CD4-positive, alpha-beta T cell treated with Interleukin-4 for 1 hour (primary cell): ENCODE measurements around the gene ESYT1.
A peak's percentile ranks its signal among the peaks of the same experiment; 100 is the strongest.

Experiments
- DNase-seq, 2 donors: peaks; one replicate each; pipeline ENCODE4 v3.0.0-alpha.2; 2020 to 2022

ESYT1 gene, protein sequence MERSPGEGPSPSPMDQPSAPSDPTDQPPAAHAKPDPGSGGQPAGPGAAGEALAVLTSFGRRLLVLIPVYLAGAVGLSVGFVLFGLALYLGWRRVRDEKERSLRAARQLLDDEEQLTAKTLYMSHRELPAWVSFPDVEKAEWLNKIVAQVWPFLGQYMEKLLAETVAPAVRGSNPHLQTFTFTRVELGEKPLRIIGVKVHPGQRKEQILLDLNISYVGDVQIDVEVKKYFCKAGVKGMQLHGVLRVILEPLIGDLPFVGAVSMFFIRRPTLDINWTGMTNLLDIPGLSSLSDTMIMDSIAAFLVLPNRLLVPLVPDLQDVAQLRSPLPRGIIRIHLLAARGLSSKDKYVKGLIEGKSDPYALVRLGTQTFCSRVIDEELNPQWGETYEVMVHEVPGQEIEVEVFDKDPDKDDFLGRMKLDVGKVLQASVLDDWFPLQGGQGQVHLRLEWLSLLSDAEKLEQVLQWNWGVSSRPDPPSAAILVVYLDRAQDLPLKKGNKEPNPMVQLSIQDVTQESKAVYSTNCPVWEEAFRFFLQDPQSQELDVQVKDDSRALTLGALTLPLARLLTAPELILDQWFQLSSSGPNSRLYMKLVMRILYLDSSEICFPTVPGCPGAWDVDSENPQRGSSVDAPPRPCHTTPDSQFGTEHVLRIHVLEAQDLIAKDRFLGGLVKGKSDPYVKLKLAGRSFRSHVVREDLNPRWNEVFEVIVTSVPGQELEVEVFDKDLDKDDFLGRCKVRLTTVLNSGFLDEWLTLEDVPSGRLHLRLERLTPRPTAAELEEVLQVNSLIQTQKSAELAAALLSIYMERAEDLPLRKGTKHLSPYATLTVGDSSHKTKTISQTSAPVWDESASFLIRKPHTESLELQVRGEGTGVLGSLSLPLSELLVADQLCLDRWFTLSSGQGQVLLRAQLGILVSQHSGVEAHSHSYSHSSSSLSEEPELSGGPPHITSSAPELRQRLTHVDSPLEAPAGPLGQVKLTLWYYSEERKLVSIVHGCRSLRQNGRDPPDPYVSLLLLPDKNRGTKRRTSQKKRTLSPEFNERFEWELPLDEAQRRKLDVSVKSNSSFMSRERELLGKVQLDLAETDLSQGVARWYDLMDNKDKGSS

DNA sequence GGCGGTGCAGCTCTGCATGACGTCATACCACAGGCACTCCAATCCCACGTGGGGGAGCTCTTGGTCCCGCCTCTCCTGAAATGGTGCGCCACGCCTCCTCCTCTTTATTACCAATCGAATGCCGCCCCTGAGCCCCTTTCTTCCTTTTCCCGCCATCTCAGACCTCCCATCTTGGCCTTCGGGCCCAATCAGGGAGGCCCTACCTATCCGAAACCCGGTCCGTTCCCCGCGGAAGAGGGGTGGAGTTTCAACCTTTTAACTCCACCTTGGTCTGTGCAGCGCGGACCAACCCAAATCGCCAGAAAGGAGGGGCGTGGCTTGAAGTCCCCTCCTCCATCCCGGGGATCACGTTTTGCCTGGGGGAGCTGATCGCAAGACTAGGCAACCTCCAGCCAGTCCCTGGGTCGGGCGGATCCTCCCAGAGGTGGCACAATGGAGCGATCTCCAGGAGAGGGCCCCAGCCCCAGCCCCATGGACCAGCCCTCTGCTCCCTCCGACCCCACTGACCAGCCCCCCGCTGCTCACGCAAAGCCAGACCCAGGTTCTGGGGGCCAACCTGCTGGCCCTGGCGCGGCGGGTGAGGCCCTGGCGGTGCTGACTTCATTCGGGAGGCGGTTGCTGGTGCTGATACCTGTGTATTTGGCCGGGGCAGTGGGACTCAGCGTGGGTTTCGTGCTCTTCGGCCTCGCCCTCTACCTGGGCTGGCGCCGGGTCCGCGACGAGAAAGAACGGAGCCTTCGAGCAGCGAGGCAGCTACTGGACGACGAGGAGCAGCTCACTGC, at the start of gene ESYT1:
TSS of gene ESYT1 (plus strand) at position 380 of the 782 bp plus-strand sequence. CDS start at position 433, 53 bp downstream.
- peak; percentile 100 for DNase-seq

DNA sequence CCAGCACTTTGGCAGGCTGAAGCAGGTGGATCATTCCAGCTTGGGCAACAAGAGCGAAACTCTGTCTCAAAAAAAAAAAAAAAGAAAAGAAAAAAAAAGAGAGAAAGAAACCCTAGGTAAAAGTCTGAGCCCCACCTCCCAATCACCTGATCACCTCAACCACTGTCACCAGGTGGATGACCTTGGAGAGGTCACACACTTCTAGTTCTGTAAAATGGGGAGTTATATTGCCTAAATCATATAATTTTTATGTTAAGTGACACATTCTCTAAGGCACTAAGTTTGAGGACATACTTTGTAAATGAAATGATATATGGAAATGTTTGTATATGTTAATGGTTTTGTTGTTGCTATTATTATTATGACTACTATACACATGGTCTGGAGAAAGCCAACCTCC, 49.6 kb upstream of the ESYT1 start:
- DNase-seq = no peak

DNA sequence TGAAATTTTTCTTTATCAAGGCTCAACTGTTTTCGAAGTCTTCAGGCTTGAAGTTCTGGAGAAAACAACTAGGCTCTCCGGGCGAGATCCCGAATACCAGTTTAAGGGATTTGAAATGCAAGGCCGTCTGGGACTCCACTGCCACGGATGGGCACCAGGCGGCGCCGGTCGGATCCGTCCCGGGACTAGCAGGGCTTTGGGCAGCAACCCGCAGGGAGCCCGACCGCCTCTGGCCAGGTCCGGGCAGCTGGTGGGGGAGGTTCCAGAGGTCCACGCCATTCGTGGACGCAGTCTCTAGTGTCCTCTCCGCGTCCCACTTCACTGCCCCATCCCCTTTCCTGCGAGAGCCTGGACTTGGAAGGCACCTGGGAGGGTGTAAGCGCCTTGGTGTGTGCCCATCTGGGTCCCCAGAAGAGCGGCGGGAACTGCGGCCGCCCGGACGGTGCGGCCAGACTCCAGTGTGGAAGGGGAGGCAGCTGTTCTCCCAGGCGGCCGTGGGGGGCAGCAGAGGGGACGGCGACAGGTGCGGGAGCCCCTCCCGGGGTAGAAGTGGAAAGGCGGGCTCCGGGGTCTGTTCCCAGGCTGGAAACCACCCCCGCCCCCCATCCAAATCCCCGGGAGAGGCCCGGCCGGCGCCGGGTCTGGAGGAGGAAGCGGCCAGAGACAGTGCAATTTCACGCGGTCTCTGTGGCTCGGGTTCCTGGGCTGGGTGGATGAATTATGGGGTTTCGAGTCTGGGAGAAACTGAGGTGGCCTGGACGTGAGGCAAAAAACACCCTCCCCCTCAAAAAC, 48.9 kb upstream of the ESYT1 start:
- DNase-seq = peak; percentile 45 to 48

DNA sequence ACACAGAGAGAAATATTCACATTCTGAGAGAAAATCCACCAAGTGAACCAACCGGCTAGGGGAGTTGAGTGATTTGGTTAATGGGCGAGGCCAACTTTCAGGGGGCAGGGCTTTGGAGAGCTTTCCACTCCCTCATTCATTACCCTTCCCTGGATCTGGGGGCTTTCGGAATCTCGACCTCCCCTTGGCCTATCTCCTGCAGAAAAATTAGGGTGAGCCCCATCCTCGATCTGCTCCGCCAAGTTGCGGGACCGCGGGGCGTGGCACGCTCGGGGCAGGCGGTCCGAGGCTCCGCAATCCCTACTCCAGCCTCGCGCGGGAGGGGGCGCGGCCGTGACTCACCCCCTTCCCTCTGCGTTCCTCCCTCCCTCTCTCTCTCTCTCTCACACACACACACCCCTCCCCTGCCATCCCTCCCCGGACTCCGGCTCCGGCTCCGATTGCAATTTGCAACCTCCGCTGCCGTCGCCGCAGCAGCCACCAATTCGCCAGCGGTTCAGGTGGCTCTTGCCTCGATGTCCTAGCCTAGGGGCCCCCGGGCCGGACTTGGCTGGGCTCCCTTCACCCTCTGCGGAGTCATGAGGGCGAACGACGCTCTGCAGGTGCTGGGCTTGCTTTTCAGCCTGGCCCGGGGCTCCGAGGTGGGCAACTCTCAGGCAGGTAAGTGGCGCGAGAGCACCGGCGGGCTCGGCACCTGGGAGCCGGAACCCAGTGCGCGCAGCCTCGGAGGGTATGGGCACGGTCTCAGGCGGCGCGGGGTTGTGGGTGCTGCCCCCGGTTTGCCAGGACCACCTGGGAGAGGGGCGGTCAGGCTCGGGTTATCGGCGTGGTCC, 48.1 kb upstream of the ESYT1 start, which contains the start of gene ERBB3:
TSS of gene ERBB3 (plus strand) at position 443 of the 833 bp plus-strand sequence. CDS start at position 579, 136 bp downstream.
- DNase-seq = peak; percentile 56 to 66

DNA sequence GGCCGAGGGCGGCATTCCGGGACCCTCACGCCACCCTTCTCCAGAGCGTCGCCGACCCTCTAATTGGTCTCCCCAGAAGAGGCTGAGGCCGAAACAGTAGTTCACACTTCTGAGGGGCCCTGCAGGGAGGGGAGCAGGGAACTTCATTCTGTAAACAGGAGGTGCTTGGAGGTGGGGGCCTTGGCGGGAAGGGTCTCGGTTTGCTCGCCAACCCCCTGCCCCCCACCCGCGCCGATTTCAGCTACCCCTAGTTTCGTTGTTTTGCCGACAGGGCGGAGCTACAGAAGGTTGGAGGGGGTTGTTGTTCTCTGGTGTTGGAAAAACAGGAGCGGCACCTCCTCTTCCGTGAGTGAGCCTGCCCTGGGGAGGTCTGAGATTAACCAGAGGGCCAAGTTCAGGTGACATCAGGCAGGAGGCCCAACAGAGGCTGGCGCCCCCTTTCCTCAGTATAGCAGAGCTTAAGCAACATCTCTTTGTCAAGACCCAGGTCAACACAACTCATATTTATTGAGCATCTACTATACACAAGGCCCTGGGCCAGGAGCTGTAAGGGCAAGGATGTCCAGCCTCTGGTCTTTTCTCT, 47.4 kb upstream of the ESYT1 start:
- no peak for DNase-seq

DNA sequence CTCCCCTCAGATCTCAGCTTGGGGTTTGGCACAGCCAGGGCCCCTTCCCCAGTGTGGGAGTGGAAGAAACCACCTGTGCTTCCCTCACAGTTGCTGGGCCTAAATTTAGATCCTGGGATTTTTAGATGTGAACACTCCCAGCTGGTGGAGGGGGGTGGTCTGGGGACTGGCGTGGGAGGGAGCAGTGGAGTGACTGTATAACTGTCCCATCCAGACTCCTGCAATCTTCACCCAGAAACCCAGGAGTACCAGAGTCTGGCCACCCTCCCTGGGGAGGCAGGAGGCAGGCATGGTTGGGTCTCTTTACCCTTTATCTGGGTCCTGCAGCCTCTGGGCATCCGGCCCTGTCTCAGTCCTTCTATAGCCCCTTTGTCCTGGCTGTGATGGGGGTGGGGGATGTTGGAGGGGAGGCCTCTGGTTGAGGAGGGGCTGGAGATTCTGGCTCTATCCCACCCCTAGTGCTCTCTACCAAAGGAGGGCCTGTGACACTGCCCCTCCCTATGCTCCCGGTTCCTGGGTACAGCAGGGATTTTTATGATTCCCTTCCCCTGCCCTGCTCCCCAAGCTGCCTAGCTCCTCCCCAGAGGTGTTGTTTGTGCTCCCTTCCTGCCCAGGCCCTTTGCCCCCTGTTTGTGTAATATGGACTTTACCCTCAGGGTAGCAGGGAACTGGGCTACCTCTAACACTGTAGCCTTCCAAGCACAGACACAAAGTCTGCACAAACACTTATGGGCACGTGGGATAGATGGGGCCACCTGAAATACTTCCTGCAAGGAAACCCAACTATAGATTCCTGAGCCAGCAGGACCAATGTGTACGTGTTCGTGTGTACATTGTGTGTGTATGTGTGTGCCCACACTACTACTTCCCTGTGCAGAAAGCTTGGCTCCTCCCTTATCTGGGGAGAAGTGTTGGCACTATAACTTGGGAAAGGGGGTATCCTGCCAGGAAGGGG, 46.4 kb upstream of the ESYT1 start:
- no peak for DNase-seq

DNA sequence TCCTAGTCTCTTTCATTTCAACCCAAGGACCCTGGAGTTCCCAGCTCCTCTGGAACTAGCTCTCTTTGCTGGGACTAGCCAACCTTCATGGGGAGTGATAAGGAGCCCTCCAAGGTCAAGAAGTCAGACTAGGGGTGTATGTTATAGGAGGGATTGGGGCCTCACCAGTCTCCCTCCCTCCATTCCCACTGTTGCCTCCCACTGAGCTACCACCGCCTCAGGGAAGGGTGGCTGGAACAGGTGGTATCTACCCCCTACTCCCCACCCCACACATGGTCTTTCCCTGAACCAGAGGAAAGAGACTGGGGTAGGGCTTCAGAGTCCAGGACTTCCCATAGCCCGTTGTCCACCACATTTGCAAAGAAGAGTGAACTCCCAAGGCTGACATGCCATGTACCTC, 45.7 kb upstream of the ESYT1 start:
- DNase-seq = no peak

DNA sequence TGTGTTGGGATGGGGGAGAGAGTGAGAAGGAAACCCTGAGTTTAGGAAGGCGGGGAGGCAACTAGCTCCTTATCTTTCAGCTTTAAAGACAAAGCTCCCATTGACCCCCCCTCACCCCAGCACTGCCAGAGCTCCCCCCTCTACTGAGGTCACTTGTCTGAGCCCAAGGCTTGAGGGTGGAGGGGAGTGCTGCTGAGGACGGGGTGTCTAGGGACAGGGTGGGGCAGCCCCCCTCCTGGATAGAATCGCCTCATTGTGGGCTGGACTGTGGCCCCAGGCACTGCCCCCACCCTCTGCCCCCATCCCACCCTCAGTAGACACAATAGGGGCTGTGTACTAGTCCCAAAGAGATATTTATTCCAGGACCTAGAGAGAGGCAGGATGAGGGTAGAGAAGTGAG, 45.1 kb upstream of the ESYT1 start:
- DNase-seq = no peak

DNA sequence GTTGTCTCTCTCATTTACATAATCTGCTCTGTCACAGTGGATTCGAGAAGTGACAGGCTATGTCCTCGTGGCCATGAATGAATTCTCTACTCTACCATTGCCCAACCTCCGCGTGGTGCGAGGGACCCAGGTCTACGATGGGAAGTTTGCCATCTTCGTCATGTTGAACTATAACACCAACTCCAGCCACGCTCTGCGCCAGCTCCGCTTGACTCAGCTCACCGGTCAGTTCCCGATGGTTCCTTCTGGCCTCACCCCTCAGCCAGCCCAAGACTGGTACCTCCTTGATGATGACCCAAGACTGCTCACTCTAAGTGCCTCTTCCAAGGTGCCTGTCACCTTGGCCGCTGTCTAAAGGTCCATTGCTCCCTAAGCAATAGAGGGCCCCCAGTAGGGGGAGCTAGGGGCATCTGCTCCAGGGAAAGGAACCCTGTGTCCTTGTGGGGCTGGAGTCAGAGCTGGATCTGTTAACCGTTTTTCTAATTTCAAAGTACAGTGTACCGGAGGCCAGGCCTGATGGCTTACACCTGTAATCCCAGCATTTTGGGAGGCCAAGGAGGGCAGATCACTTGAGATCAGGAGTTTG, 43.0 kb upstream of the ESYT1 start:
- DNase-seq = peak in 1 of 2 donors; percentile 16

DNA sequence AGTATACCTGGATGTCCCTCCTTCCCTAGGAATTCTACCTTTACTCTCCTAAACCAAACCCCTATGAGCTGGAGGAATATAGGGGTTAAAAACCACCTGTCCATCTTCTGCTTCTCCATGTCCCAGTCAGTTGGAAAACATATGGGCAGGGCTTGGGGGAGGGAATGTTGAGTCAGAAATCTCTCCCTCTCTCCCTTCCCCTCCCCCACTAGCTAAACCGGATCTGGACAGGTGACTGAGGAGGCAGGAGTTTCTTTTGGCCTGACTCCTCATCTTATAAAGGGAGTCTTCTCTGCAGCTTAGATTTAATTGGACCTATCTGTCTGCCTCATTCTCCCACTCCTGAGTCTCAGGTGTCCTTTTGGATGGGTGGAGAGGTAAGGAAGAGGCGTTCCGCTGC, 42.0 kb upstream of the ESYT1 start:
- no peak for DNase-seq

DNA sequence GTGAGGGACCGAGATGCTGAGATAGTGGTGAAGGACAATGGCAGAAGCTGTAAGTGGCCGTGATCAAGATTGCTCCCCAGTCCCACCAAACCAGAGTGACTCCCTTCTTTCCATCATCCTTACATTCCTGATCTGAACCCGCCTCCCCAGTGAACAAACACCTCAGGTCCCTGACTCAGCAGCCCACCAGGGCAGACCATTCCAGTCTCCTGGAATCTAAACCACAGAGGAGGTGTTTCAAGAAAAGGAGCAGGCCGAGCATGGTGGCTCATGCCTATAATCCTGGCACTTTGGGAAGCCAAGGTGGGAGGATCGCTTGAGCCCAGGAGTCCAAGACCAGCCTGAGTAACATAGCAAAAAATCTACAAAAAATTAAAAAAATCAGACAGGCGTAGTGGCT, 41.5 kb upstream of the ESYT1 start:
- no peak for DNase-seq

DNA sequence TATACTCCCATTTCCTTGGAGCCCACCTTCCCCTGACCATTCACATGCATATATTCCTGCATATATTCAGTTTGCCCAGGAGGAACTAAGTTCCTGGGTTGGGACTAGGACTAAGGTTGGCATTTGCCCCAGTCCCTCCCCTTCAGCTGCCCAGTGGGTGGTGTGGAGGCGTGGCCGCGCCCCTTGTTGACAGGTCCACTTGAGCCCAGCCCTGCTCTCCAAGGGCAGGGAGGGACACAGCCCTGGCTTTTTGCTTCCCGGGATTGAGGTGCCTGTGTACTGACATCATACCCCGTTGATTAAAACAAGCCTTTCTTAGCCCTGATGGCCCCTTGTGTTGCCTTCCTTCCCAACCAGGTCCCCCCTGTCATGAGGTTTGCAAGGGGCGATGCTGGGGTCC, 40.8 kb upstream of the ESYT1 start:
- no peak for DNase-seq

DNA sequence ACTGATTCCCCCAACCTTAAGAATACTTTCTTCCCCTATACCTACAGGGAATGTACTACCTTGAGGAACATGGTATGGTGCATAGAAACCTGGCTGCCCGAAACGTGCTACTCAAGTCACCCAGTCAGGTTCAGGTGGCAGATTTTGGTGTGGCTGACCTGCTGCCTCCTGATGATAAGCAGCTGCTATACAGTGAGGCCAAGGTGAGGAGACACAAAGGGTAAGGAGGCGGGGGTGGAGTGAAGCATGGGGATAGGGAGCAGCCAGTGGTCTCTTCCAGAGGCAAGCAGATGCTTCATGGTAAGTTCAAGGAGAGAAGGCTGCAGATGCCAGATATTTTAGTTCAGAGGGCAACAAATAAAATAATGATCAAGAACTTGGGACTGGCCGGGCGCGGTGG, 30.3 kb upstream of the ESYT1 start:
- no peak for DNase-seq

DNA sequence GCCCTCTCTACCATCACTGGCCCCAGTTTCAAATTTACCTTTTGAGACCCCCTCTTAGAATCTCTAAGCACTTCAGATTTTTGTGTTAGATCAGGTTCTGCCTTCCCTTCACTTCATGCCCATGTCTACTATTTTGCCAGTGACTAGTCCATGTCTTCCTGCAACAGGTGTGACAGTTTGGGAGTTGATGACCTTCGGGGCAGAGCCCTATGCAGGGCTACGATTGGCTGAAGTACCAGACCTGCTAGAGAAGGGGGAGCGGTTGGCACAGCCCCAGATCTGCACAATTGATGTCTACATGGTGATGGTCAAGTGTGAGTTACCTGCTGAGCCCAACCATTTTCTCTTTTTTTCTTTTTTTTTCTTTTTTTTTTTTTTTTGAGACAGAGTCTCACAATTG, 29.5 kb upstream of the ESYT1 start:
- no peak for DNase-seq

DNA sequence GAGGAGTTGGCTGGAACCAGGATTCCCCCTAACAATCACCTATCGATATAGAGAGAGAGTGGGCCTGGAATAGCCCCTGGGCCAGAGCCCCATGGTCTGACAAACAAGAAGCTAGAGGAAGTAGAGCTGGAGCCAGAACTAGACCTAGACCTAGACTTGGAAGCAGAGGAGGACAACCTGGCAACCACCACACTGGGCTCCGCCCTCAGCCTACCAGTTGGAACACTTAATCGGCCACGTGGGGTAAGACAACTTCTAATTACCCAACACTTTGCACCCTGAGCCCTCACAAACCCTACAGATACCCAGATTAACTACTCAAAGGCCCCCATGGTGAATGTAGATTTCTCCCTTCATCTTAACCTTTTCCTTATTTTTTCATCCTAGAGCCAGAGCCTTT, 28.3 kb upstream of the ESYT1 start:
- no peak for DNase-seq

DNA sequence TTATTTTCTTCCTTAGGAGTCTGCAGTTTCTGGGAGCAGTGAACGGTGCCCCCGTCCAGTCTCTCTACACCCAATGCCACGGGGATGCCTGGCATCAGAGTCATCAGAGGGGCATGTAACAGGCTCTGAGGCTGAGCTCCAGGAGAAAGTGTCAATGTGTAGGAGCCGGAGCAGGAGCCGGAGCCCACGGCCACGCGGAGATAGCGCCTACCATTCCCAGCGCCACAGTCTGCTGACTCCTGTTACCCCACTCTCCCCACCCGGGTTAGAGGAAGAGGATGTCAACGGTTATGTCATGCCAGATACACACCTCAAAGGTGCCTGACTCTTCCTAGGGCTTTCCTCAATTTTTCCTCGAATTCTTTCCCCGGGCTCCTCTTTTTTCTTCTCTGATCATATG, 27.0 kb upstream of the ESYT1 start:
- no peak for DNase-seq

DNA sequence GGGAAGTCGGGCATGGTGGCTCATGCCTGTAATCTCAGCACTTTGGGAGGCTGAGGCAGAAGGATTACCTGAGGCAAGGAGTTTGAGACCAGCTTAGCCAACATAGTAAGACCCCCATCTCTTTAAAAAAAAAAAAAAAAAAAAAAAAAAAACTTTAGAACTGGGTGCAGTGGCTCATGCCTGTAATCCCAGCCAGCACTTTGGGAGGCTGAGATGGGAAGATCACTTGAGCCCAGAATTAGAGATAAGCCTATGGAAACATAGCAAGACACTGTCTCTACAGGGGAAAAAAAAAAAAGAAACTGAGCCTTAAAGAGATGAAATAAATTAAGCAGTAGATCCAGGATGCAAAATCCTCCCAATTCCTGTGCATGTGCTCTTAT, 25.4 kb upstream of the ESYT1 start:
- DNase-seq = no peak

DNA sequence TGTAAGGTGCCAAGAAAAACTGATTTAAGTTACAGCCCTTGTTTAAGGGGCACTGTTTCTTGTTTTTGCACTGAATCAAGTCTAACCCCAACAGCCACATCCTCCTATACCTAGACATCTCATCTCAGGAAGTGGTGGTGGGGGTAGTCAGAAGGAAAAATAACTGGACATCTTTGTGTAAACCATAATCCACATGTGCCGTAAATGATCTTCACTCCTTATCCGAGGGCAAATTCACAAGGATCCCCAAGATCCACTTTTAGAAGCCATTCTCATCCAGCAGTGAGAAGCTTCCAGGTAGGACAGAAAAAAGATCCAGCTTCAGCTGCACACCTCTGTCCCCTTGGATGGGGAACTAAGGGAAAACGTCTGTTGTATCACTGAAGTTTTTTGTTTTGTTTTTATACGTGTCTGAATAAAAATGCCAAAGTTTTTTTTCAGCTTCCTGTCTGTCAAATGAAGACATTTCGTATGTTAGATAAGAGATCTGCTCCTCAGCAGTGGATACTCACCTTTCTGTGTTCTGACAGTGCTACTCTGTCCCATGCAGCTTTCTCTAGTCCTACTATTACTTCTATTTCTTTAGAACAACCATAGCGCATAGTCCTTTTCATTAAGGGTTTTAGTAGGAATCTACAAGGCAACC, 24.9 kb upstream of the ESYT1 start:
- peak in 1 of 2 donors; percentile 56 for DNase-seq

DNA sequence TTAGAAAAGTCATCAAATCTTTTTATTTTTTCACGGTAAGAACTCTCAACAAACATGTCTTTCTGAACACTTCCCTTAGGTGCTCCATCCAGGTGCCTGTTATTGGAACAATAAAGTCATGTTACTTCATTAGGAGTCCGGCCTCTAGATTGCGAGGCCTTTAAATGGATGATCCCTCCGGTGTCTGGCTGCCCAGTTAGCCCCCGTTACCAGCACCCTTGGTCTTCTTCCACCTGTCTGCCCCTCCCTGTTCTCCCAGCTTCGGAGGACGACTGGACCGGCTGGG, 24.3 kb upstream of the ESYT1 start:
- no peak for DNase-seq
